Parathyroid adenoma (tissue), 2 donors: ENCODE measurements around the gene XRCC4.

ENCODE experiments used
- H2AFZ ChIP-seq: fragments of 300-600 bp; sonication (generic); one replicate; pipeline ENCODE4 v1.7.0; 2017; ENCODE audit warnings: antibody characterized with exemption, mild to moderate bottlenecking
- H3K27ac ChIP-seq: fragments of 300-600 bp; sonication (generic); one replicate; pipeline ENCODE4 v1.7.0; 2017
- H3K27me3 ChIP-seq: fragments of 300-600 bp; sonication (generic); one replicate; pipeline ENCODE4 v1.7.0; 2017; ENCODE audit warnings: low read length; ENCODE audit not compliant: control insufficient read depth, insufficient read depth
- H3K36me3 ChIP-seq: fragments of 300-600 bp; sonication (generic); one replicate; pipeline ENCODE4 v1.7.0; 2017; ENCODE audit warnings: low read length; ENCODE audit not compliant: control insufficient read depth, insufficient read depth
- H3K4me1 ChIP-seq: fragments of 300-600 bp; sonication (generic); one replicate; pipeline ENCODE4 v1.7.0; 2017; ENCODE audit warnings: control low read depth
- H3K4me2 ChIP-seq: fragments of 300-600 bp; sonication (generic); one replicate; pipeline ENCODE4 v1.7.0; 2017; ENCODE audit warnings: low read length
- H3K4me3 ChIP-seq: fragments of 300-600 bp; sonication (generic); one replicate; pipeline ENCODE4 v1.7.0; 2017; ENCODE audit warnings: low read depth, low read length
- H3K79me2 ChIP-seq: fragments of 300-600 bp; sonication (generic); one replicate; pipeline ENCODE4 v1.7.0; 2017; ENCODE audit warnings: control low read depth
- H3K9ac ChIP-seq: fragments of 300-600 bp; sonication (generic); one replicate; pipeline ENCODE4 v1.7.0; 2017; ENCODE audit warnings: mild to moderate bottlenecking
- H3K9me3 ChIP-seq: fragments of 300-600 bp; sonication (generic); one replicate; pipeline ENCODE4 v1.7.0; 2017; ENCODE audit warnings: low read length; ENCODE audit not compliant: control insufficient read depth
- CTCF ChIP-seq: fragments of 300-600 bp; sonication (generic); IDR thresholded peaks from one replicate; pipeline ENCODE4 v1.7.0; 2017; ENCODE audit warnings: antibody characterized with exemption, mild to moderate bottlenecking
- donor health status: primary hyperparathyroidism.

Gene XRCC4

GRCh38 chr5:83172655-83173054 lies 95.3 kb downstream of the XRCC4 start:
- H2AFZ ChIP-seq = no peak overlapping the region
- no peak for TF ChIP-seq CTCF
- no peak overlapping the region for H3K27ac ChIP-seq
- H3K4me2 ChIP-seq = no peak overlapping the region
- H3K9ac ChIP-seq = no peak overlapping the region
- H3K4me1 ChIP-seq = no peaks in the 10 kb centered on the region
- no peaks in the 10 kb centered on the region for H3K9me3 ChIP-seq
- no peaks in the 10 kb centered on the region for H3K27me3 ChIP-seq
- no peaks in the 10 kb centered on the region for H3K36me3 ChIP-seq
- no peaks in the 10 kb centered on the region for H3K79me2 ChIP-seq
- no peak overlapping the region for H3K4me3 ChIP-seq

GRCh38 chr5:83173826-83174225 lies 96.5 kb downstream of the XRCC4 start:
- Histone ChIP-seq H3K9ac (no peak overlapping the region), H3K9me3 (no peaks in the 10 kb centered on the region), H3K79me2 (no peaks in the 10 kb centered on the region), H3K4me3 (no peak overlapping the region), H3K27ac (no peak overlapping the region), H2AFZ (no peak overlapping the region), H3K36me3 (no peaks in the 10 kb centered on the region), H3K27me3 (no peaks in the 10 kb centered on the region), H3K4me2 (no peak overlapping the region), H3K4me1 (no peaks in the 10 kb centered on the region)
- no peak for TF ChIP-seq CTCF

GRCh38 chr5:83177803-83178202 lies 100.5 kb downstream of the XRCC4 start:
- Histone ChIP-seq H2AFZ (no peak overlapping the region), H3K27me3 (no peaks in the 10 kb centered on the region), H3K9me3 (no peaks in the 10 kb centered on the region), H3K27ac (no peak overlapping the region), H3K4me1 (no peaks in the 10 kb centered on the region), H3K4me3 (no peak overlapping the region), H3K4me2 (no peak overlapping the region), H3K36me3 (no peaks in the 10 kb centered on the region), H3K79me2 (no peaks in the 10 kb centered on the region), H3K9ac (no peak overlapping the region)
- TF ChIP-seq CTCF = no peak

GRCh38 chr5:83179966-83180365 lies 102.6 kb downstream of the XRCC4 start:
- TF ChIP-seq CTCF = no peak
- Histone ChIP-seq H3K27me3 (no peaks in the 10 kb centered on the region), H3K27ac (no peak overlapping the region), H3K9ac (no peak overlapping the region), H3K9me3 (no peaks in the 10 kb centered on the region), H2AFZ (no peak overlapping the region), H3K79me2 (no peaks in the 10 kb centered on the region), H3K4me3 (no peak overlapping the region), H3K4me2 (no peak overlapping the region), H3K4me1 (no peaks in the 10 kb centered on the region), H3K36me3 (no peaks in the 10 kb centered on the region)

GRCh38 chr5:83184534-83184933 lies 107.2 kb downstream of the XRCC4 start:
- Histone ChIP-seq H3K4me2 (no peak overlapping the region), H3K4me3 (no peak overlapping the region), H3K9me3 (no peaks in the 10 kb centered on the region), H3K27me3 (no peaks in the 10 kb centered on the region), H3K79me2 (no peaks in the 10 kb centered on the region), H3K4me1 (no peaks in the 10 kb centered on the region), H3K36me3 (no peaks in the 10 kb centered on the region), H3K27ac (no peak overlapping the region), H3K9ac (no peak overlapping the region), H2AFZ (no peak overlapping the region)
- no peak for TF ChIP-seq CTCF
